IPS-18c (cell line): ENCODE results near the gene ADAMTS20.

ENCODE experiments used
- H3K4me3 ChIP-seq: 2 replicates; pipeline ENCODE4 v1.7.0; 2013; ENCODE audit warnings: low read depth, mild to moderate bottlenecking, low read length, moderate library complexity; ENCODE audit not compliant: insufficient read depth
- H3K9me3 ChIP-seq: one replicate; pipeline ENCODE4 v1.6.1; 2013; ENCODE audit warnings: mild to moderate bottlenecking, low read length, moderate library complexity; ENCODE audit not compliant: control insufficient read depth, insufficient read depth

ADAMTS20 gene

GRCh38 chr12:43337571-43338444, 214.2 kb downstream of the ADAMTS20 start:
- no peak overlapping the region for H3K4me3 ChIP-seq

GRCh38 chr12:43336962-43337555, 214.9 kb downstream of the ADAMTS20 start:
- Histone ChIP-seq H3K4me3 (no peak overlapping the region), H3K9me3 (no peaks in the 10 kb centered on the region)

More at GRCh38 chr12:43337571-43338444, 214.2 kb downstream of the ADAMTS20 start:
- H3K9me3 ChIP-seq, result no peaks in the 10 kb centered on the region

GRCh38 chr12:43333644-43334043, 218.4 kb downstream of the ADAMTS20 start:
- no peak overlapping the region for H3K4me3 ChIP-seq

GRCh38 chr12:43332977-43333640, 218.9 kb downstream of the ADAMTS20 start:
- Histone ChIP-seq H3K9me3 (no peaks in the 10 kb centered on the region), H3K4me3 (no peak overlapping the region)

More at GRCh38 chr12:43333644-43334043, 218.4 kb downstream of the ADAMTS20 start:
- H3K9me3 ChIP-seq, result no peaks in the 10 kb centered on the region

GRCh38 chr12:43331935-43332334, 220.1 kb downstream of the ADAMTS20 start:
- Histone ChIP-seq H3K9me3 (no peaks in the 10 kb centered on the region), H3K4me3 (no peak overlapping the region)

GRCh38 chr12:43329375-43329774, 222.6 kb downstream of the ADAMTS20 start:
- Histone ChIP-seq H3K4me3 (no peak overlapping the region), H3K9me3 (no peaks in the 10 kb centered on the region)

- no peaks in the 10 kb centered on the region for H3K9me3 ChIP-seq
- no peak overlapping the region for H3K4me3 ChIP-seq
Observed at GRCh38 chr12:43325786-43326185, 226.2 kb downstream of the ADAMTS20 start.

- Histone ChIP-seq H3K9me3 (no peaks in the 10 kb centered on the region), H3K4me3 (no peak overlapping the region)
Observed at GRCh38 chr12:43320281-43320680, 231.7 kb downstream of the ADAMTS20 start.

- Histone ChIP-seq H3K4me3 (no peak overlapping the region), H3K9me3 (no peaks in the 10 kb centered on the region)
Observed at GRCh38 chr12:43318021-43318420, 234.0 kb downstream of the ADAMTS20 start.

GRCh38 chr12:43317156-43317555, 234.8 kb downstream of the ADAMTS20 start:
- Histone ChIP-seq H3K4me3 (no peak overlapping the region), H3K9me3 (no peaks in the 10 kb centered on the region)

GRCh38 chr12:43316520-43316919, 235.5 kb downstream of the ADAMTS20 start:
- Histone ChIP-seq H3K9me3 (no peaks in the 10 kb centered on the region), H3K4me3 (no peak overlapping the region)

GRCh38 chr12:43315961-43316360, 236.0 kb downstream of the ADAMTS20 start:
- no peaks in the 10 kb centered on the region for H3K9me3 ChIP-seq

GRCh38 chr12:43312991-43313505, 239.0 kb downstream of the ADAMTS20 start:
- H3K9me3 ChIP-seq, result no peaks in the 10 kb centered on the region
- no peak overlapping the region for H3K4me3 ChIP-seq

More at GRCh38 chr12:43315961-43316360, 236.0 kb downstream of the ADAMTS20 start:
- no peak overlapping the region for H3K4me3 ChIP-seq

GRCh38 chr12:43310596-43310995, 241.4 kb downstream of the ADAMTS20 start:
- no peak overlapping the region for H3K4me3 ChIP-seq

GRCh38 chr12:43309959-43310358, 242.0 kb downstream of the ADAMTS20 start:
- Histone ChIP-seq H3K4me3 (no peak overlapping the region), H3K9me3 (no peaks in the 10 kb centered on the region)

More at GRCh38 chr12:43310596-43310995, 241.4 kb downstream of the ADAMTS20 start:
- H3K9me3 ChIP-seq, result no peaks in the 10 kb centered on the region

- no peaks in the 10 kb centered on the region for H3K9me3 ChIP-seq
Observed at GRCh38 chr12:43308776-43309175, 243.2 kb downstream of the ADAMTS20 start.

GRCh38 chr12:43307126-43307525, 244.9 kb downstream of the ADAMTS20 start:
- Histone ChIP-seq H3K4me3 (no peak overlapping the region), H3K9me3 (no peaks in the 10 kb centered on the region)

More at GRCh38 chr12:43308776-43309175, 243.2 kb downstream of the ADAMTS20 start:
- H3K4me3 ChIP-seq, result no peak overlapping the region
